ENCODE measurements around the gene RRP1B. TPM values are rescaled to one million over a fixed set of nuclear protein-coding genes. Genes with fewer than 3 reads are reported as not detected.
A peak's percentile ranks its signal among the peaks of the same experiment; 100 is the strongest.

Gene RRP1B
- total and polyA plus RNA-seq, 2 of the 13 experiments (the other 11 are each of a cell fraction or from before 2014, with no cell fraction given) = 16.3 to 46.2 TPM

- no peak for TF ChIP-seq SOX6 (IDR thresholded peaks at IDR 0.05)
- TF ChIP-seq SOX6 (CRISPR knock-in tag; IDR thresholded peaks at IDR 0.05) = peak; percentile 27; the same call in 1 of the 2 replicates
- TF ChIP-seq ZNF503 (CRISPR knock-in tag; IDR thresholded peaks at IDR 0.05) = no peak
- TF ChIP-seq ZNF75D (CRISPR knock-in tag; IDR thresholded peaks at IDR 0.05; ENCODE audit: borderline replicate concordance) = no peak
- TF ChIP-seq MED8 (CRISPR knock-in tag; IDR thresholded peaks at IDR 0.05; ENCODE audit: insufficient replicate concordance) = no peak
- TF ChIP-seq ELK4 (CRISPR knock-in tag; IDR thresholded peaks at IDR 0.05; ENCODE audit: borderline replicate concordance) = no peak
- no peak for TF ChIP-seq SIN3B (IDR thresholded peaks at IDR 0.05; ENCODE audit: low read length)
- no peak for TF ChIP-seq ZMYM4 (CRISPR knock-in tag; IDR thresholded peaks at IDR 0.05)
- TF ChIP-seq ARNT2 (CRISPR knock-in tag; IDR thresholded peaks at IDR 0.05; ENCODE audit: low read depth) = peak; percentile 31; the same call in 1 of the 2 replicates
- TF ChIP-seq ZMYM3 (CRISPR knock-in tag; IDR thresholded peaks at IDR 0.05) = no peak
- TF ChIP-seq ERF (CRISPR knock-in tag; IDR thresholded peaks at IDR 0.05) = 0 out of 2 replicates have a peak, but pooled peaks have one; percentile 28
- peak; percentile 53; the same call in 1 of the 2 replicates for TF ChIP-seq MAX (IDR thresholded peaks at IDR 0.05)
- peak; percentile 23; the same call in 1 of the 2 replicates for TF ChIP-seq HOXA3 (CRISPR knock-in tag; IDR thresholded peaks at IDR 0.05)
- TF ChIP-seq GPBP1L1 (CRISPR knock-in tag; IDR thresholded peaks at IDR 0.05) = no peak
- no peak for TF ChIP-seq ZBTB20 (CRISPR knock-in tag; IDR thresholded peaks at IDR 0.05; ENCODE audit: borderline replicate concordance, low read depth)
- no peak for TF ChIP-seq FOXC1 (CRISPR knock-in tag; IDR thresholded peaks at IDR 0.05; ENCODE audit: borderline replicate concordance)
- TF ChIP-seq ELF4 (CRISPR knock-in tag; IDR thresholded peaks at IDR 0.05; ENCODE audit: borderline replicate concordance) = no peak
- no peak for TF ChIP-seq ZNF513 (CRISPR knock-in tag; conservative IDR thresholded peaks at IDR 0.05)
- TF ChIP-seq SNAI1 (CRISPR knock-in tag; IDR thresholded peaks at IDR 0.05; ENCODE audit: borderline replicate concordance) = no peak
- TF ChIP-seq ZNF276 (CRISPR knock-in tag; IDR thresholded peaks at IDR 0.05; ENCODE audit: low read depth) = no peak
- no peak for TF ChIP-seq FOSL1 (CRISPR knock-in tag; IDR thresholded peaks at IDR 0.05; ENCODE audit: borderline replicate concordance)
These were observed 43.9 kb downstream of the RRP1B start (continued) for GRCh38 chr21:43703035-43703880.
